Activated CD4-positive, alpha-beta T cell treated with anti-CD3 and anti-CD28 coated beads, Interleukin-2, amount 50 U/mL, for 48 hours (primary cell): ENCODE results near the gene KCNAB2.

ENCODE experiments used
- DNase-seq, 2 experiments: peaks; one replicate each; pipeline ENCODE4 v3.0.0-alpha.2; 2020

The KCNAB2 gene

GRCh38 chr1:6033986-6034749, 11.5 kb upstream of the KCNAB2 start:
- peak; percentile 29 to 53 for DNase-seq

- DNase-seq, result no peak
Observed at GRCh38 chr1:6034750-6035096, 11.0 kb upstream of the KCNAB2 start.

- DNase-seq, result no peak
Observed at GRCh38 chr1:6035303-6035702, 10.4 kb upstream of the KCNAB2 start.

GRCh38 chr1:6035719-6036118, 10.0 kb upstream of the KCNAB2 start:
- DNase-seq, result no peak

- no peak for DNase-seq
Observed at GRCh38 chr1:6037338-6037762, 8.3 kb upstream of the KCNAB2 start.

- no peak for DNase-seq
Observed at GRCh38 chr1:6038603-6039002, 7.1 kb upstream of the KCNAB2 start.

- DNase-seq, result no peak
Observed at GRCh38 chr1:6039031-6039430, 6.7 kb upstream of the KCNAB2 start.

GRCh38 chr1:6040444-6040843, 5.2 kb upstream of the KCNAB2 start:
- DNase-seq, result no peak

- no peak for DNase-seq
Observed at GRCh38 chr1:6040861-6041415, 4.8 kb upstream of the KCNAB2 start.

- DNase-seq, result peak; percentile 26 to 33
Observed at GRCh38 chr1:6041432-6042062, 4.1 kb upstream of the KCNAB2 start.

- DNase-seq, result no peak
Observed at GRCh38 chr1:6043561-6043960, 2.1 kb upstream of the KCNAB2 start.

GRCh38 chr1:6044481-6045109, 1.1 kb upstream of the KCNAB2 start:
- no peak for DNase-seq

GRCh38 chr1:6045110-6045502, 582 bp upstream of the KCNAB2 start:
- DNase-seq, result no peak

GRCh38 chr1:6046279-6046678, 591 bp downstream of the KCNAB2 start:
- DNase-seq, result no peak

- no peak for DNase-seq
Observed at GRCh38 chr1:6048179-6048867, 2.6 kb downstream of the KCNAB2 start.

- no peak for DNase-seq
Observed at GRCh38 chr1:6049419-6049818, 3.7 kb downstream of the KCNAB2 start.

- DNase-seq, result no peak
Observed at GRCh38 chr1:6051423-6051822, 5.7 kb downstream of the KCNAB2 start.

GRCh38 chr1:6052543-6053205, 7.0 kb downstream of the KCNAB2 start:
- DNase-seq, result peak; percentile 26 to 44

GRCh38 chr1:6053206-6053546, 7.5 kb downstream of the KCNAB2 start:
- no peak for DNase-seq

GRCh38 chr1:6054596-6054995, 8.9 kb downstream of the KCNAB2 start:
- DNase-seq, result no peak

- no peak for DNase-seq
Observed at GRCh38 chr1:6056572-6056948, 10.9 kb downstream of the KCNAB2 start.

- no peak for DNase-seq
Observed at GRCh38 chr1:6057170-6057845, 11.6 kb downstream of the KCNAB2 start.
